Measurements from ENCODE around the gene TMED7.

TMED7 gene

DNA sequence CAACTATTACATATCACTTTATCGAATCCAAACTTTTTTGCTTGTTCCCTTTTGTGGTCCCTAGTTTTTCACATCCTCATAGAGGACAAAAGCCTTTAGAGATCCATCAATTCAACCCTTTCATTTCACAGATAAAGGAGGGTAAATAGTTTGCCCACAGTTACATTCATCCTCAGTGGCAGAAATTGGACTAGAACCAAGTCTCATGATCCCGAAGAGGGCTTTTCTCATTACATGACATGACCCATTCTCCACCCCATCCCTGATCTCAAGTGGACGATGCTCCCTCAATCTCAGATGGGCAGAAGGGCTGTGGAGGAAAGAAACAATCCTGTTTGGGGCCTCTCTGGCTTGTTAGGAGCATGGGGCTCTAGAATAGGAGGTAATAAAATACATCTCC lies 46.6 kb downstream of the TMED7 start:
- Histone ChIP-seq H3K4me3 (ENCODE audit: low read length) (no peak overlapping the region), H3K9ac (ENCODE audit: low read depth, low read length) (no peak overlapping the region)

GRCh38 chr5:115578657-115579056 lies 47.2 kb downstream of the TMED7 start:
- H3K36me3 ChIP-seq (ENCODE audit: insufficient read depth, low read depth, low read length), result no peaks in the 10 kb centered on the region
- H3K4me1 ChIP-seq (ENCODE audit: insufficient read depth, low read length), result peaks cover 5% of the 10 kb centered on the region; the same call in 1 of the 2 replicates
- H3K4me3 ChIP-seq (ENCODE audit: low read length), result no peak overlapping the region
- H3K27ac ChIP-seq (ENCODE audit: low read length), result no peak overlapping the region
- H3K9me3 ChIP-seq (ENCODE audit: insufficient read depth, low read depth, low read length), result no peaks in the 10 kb centered on the region
- H3K27me3 ChIP-seq (ENCODE audit: insufficient read depth, low read length), result no peaks in the 10 kb centered on the region
- no peak overlapping the region for H3K9ac ChIP-seq (ENCODE audit: low read depth, low read length)

More for the DNA sequence above, 46.6 kb downstream of the TMED7 start:
- Histone ChIP-seq H3K27me3 (ENCODE audit: insufficient read depth, low read length) (no peaks in the 10 kb centered on the region), H3K36me3 (ENCODE audit: insufficient read depth, low read depth, low read length) (no peaks in the 10 kb centered on the region), H3K4me1 (ENCODE audit: insufficient read depth, low read length) (peaks cover 5% of the 10 kb centered on the region; the same call in 1 of the 2 replicates), H3K9me3 (ENCODE audit: insufficient read depth, low read depth, low read length) (no peaks in the 10 kb centered on the region), H3K27ac (ENCODE audit: low read length) (no peak overlapping the region)

- Histone ChIP-seq H3K36me3 (ENCODE audit: insufficient read depth, low read depth, low read length) (no peaks in the 10 kb centered on the region), H3K27ac (ENCODE audit: low read length) (no peak overlapping the region), H3K9ac (ENCODE audit: low read depth, low read length) (no peak overlapping the region), H3K27me3 (ENCODE audit: insufficient read depth, low read length) (no peaks in the 10 kb centered on the region), H3K4me1 (ENCODE audit: insufficient read depth, low read length) (peaks cover 2% of the 10 kb centered on the region; the same call in 1 of the 2 replicates), H3K4me3 (ENCODE audit: low read length) (no peak overlapping the region), H3K9me3 (ENCODE audit: insufficient read depth, low read depth, low read length) (no peaks in the 10 kb centered on the region)
Observed at GRCh38 chr5:115577741-115578140, 48.1 kb downstream of the TMED7 start.

DNA sequence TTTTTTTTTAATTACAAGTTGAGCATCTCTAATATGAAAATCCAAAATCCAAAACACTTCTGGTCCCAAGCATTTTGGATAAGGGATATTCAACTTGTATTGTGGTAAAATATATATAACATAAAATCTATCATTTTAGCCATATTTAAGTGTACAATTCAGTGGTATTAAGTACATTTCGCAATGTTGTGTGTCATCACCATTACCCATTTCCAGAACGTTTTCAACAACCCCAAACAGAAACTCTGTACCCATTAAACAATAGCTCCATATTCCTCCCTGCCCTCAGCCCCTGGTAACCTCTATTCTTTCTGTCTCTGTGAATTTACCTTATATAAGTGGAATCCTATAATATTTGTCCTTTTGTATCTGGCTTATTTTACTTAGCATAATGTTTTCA lies 48.5 kb downstream of the TMED7 start:
- Histone ChIP-seq H3K36me3 (ENCODE audit: insufficient read depth, low read depth, low read length) (no peaks in the 10 kb centered on the region), H3K9ac (ENCODE audit: low read depth, low read length) (no peak overlapping the region), H3K9me3 (ENCODE audit: insufficient read depth, low read depth, low read length) (no peaks in the 10 kb centered on the region), H3K4me1 (ENCODE audit: insufficient read depth, low read length) (peaks cover 5% of the 10 kb centered on the region; the same call in 1 of the 2 replicates), H3K27ac (ENCODE audit: low read length) (no peak overlapping the region), H3K27me3 (ENCODE audit: insufficient read depth, low read length) (no peaks in the 10 kb centered on the region), H3K4me3 (ENCODE audit: low read length) (no peak overlapping the region)

DNA sequence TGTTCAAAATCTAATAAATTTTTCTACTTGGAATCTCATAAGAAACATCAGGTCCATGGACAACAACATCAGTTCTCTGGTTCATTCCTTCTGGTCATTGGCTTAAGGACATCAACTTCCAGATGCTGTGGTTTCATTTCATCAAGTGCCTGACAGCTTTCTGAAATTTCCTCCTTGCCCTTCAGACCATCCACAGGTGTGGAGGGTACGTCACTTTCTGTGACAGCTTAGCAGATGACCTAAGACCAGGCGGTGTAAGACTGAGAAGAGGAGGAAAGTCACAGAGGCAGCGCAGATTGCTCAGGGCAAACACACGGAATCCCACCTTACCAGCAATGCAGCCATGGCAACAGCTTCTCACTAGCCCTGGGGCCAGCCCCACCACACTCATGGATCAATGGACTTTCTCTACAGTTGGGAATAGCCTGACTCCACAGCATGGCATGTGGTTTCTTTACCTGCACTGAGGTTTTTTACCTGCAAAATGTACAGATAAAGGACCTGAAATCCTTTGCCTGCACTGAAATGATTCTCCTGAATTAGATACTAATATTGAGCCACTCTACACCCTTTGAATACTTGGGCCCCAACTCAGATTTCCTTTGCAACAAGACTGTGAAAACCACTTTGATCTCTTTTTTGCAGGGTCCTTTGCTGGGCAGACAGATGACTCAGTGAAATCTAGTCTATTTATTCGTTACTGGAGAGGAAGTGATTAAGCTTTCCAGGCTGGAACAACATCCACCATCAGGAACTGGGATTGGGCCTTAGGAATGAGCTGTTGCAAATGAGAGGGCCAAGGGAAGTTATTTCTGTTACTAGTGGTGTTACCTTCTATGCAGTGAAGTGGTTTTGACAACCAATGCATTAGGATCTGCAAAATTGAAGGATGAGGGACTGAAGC lies 50.4 kb downstream of the TMED7 start:
- no peak overlapping the region for H3K9ac ChIP-seq (ENCODE audit: low read depth, low read length)
- no peaks in the 10 kb centered on the region for H3K27me3 ChIP-seq (ENCODE audit: insufficient read depth, low read length)
- H3K27ac ChIP-seq (ENCODE audit: low read length), result no peak overlapping the region
- H3K9me3 ChIP-seq (ENCODE audit: insufficient read depth, low read depth, low read length), result no peaks in the 10 kb centered on the region
- H3K4me1 ChIP-seq (ENCODE audit: insufficient read depth, low read length), result peaks cover 5% of the 10 kb centered on the region; the same call in 1 of the 2 replicates
- no peaks in the 10 kb centered on the region for H3K36me3 ChIP-seq (ENCODE audit: insufficient read depth, low read depth, low read length)
- no peak overlapping the region for H3K4me3 ChIP-seq (ENCODE audit: low read length)

- Histone ChIP-seq H3K36me3 (ENCODE audit: insufficient read depth, low read depth, low read length) (no peaks in the 10 kb centered on the region), H3K9me3 (ENCODE audit: insufficient read depth, low read depth, low read length) (no peaks in the 10 kb centered on the region), H3K9ac (ENCODE audit: low read depth, low read length) (no peak overlapping the region), H3K27ac (ENCODE audit: low read length) (no peak overlapping the region), H3K4me1 (ENCODE audit: insufficient read depth, low read length) (peaks cover 5% of the 10 kb centered on the region; the same call in 1 of the 2 replicates), H3K27me3 (ENCODE audit: insufficient read depth, low read length) (no peaks in the 10 kb centered on the region), H3K4me3 (ENCODE audit: low read length) (no peak overlapping the region)
Observed at GRCh38 chr5:115573133-115573532, 52.7 kb downstream of the TMED7 start.

GRCh38 chr5:115571441-115571878 lies 54.4 kb downstream of the TMED7 start:
- Histone ChIP-seq H3K9me3 (ENCODE audit: insufficient read depth, low read depth, low read length) (no peaks in the 10 kb centered on the region), H3K36me3 (ENCODE audit: insufficient read depth, low read depth, low read length) (no peaks in the 10 kb centered on the region), H3K27me3 (ENCODE audit: insufficient read depth, low read length) (no peaks in the 10 kb centered on the region), H3K9ac (ENCODE audit: low read depth, low read length) (no peak overlapping the region), H3K4me3 (ENCODE audit: low read length) (no peak overlapping the region), H3K27ac (ENCODE audit: low read length) (no peak overlapping the region), H3K4me1 (ENCODE audit: insufficient read depth, low read length) (peaks cover 5% of the 10 kb centered on the region; the same call in 1 of the 2 replicates)

DNA sequence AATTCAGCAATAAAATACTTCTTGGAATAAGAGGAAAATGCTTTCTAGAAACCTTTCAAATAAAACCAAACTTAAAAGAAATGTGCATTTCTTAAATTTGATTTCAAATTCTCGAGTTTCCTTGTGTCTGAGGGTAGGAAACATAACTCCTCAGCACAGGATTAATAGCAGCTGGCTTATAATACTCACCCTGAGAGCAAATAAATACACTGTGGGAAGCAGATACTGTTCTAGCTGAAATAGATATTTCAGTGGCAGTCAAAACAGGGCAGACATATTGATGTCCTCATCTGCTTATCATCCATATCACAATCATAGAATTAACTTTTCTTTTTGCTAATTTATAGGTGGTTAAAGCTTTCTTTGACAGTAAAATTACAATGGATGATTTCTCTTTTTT lies 57.2 kb downstream of the TMED7 start:
- Histone ChIP-seq H3K4me1 (ENCODE audit: insufficient read depth, low read length) (0 out of 2 replicates have a peak, but pooled peaks cover 3% of the 10 kb centered on the region), H3K27me3 (ENCODE audit: insufficient read depth, low read length) (no peaks in the 10 kb centered on the region), H3K36me3 (ENCODE audit: insufficient read depth, low read depth, low read length) (no peaks in the 10 kb centered on the region), H3K27ac (ENCODE audit: low read length) (no peak overlapping the region), H3K9me3 (ENCODE audit: insufficient read depth, low read depth, low read length) (no peaks in the 10 kb centered on the region), H3K4me3 (ENCODE audit: low read length) (no peak overlapping the region), H3K9ac (ENCODE audit: low read depth, low read length) (no peak overlapping the region)

DNA sequence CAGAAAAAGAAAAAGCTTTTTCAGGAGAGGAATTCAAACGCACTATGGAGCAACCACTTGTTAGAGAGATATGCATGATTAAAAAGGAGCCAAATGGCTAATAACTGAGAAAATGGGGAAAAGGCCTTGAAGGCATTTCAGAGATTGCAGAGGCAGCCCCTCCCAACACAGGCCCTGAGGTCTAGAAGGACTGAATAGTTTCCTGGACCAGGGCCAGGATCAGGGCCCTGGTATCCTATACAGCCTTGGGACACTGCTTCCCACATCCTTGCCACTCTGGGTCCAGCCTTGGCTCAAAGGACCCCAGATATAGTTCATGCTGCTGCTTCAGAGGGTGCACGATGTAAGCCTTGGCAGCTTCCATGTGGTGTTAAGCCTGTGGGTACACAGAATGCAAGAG lies 60.6 kb downstream of the TMED7 start:
- H3K36me3 ChIP-seq (ENCODE audit: insufficient read depth, low read depth, low read length), result no peaks in the 10 kb centered on the region
- H3K9me3 ChIP-seq (ENCODE audit: insufficient read depth, low read depth, low read length), result no peaks in the 10 kb centered on the region
- H3K4me1 ChIP-seq (ENCODE audit: insufficient read depth, low read length), result no peaks in the 10 kb centered on the region
- H3K27ac ChIP-seq (ENCODE audit: low read length), result no peak overlapping the region
- no peaks in the 10 kb centered on the region for H3K27me3 ChIP-seq (ENCODE audit: insufficient read depth, low read length)
- no peak overlapping the region for H3K4me3 ChIP-seq (ENCODE audit: low read length)
- no peak overlapping the region for H3K9ac ChIP-seq (ENCODE audit: low read depth, low read length)
